Kidney epithelial cell (primary cell): ENCODE data around the gene SLC26A8. TPM values are rescaled to one million over a fixed set of nuclear protein-coding genes. Genes with fewer than 3 reads are reported as not detected.
A peak's percentile ranks its signal among the peaks of the same experiment; 100 is the strongest.

Source experiments
- DNase-seq: peaks from one replicate; pipeline ENCODE4 v3.0.0-alpha.2; 2010; ENCODE audit warnings: low read depth
- H3K27me3 ChIP-seq: 2 replicates; pipeline ENCODE4 v1.6.0; 2011; ENCODE audit warnings: low read length; ENCODE audit not compliant: control insufficient read depth, insufficient read depth
- H3K36me3 ChIP-seq: 2 replicates; pipeline ENCODE4 v1.5.1; 2011; ENCODE audit warnings: low read length; ENCODE audit not compliant: control insufficient read depth, insufficient read depth
- H3K4me3 ChIP-seq: 2 replicates; pipeline ENCODE4 v1.5.1; 2011; ENCODE audit warnings: low read depth, mild to moderate bottlenecking, control low read depth, low read length
- CTCF ChIP-seq: IDR thresholded peaks from 2 replicates; pipeline ENCODE4 v1.5.1; 2011; ENCODE audit warnings: mild to moderate bottlenecking, moderate library complexity, low read length, control low read depth, inconsistent platforms; ENCODE audit not compliant: insufficient read depth, poor library complexity, severe bottlenecking
- total RNA-seq: library from RNA; depleted of rRNA; stranded (reverse); fragments of >200 nt; gene quantifications from 2 replicates; pipeline ENCODE4 v1.2.3, GENCODE V29; 2015

The SLC26A8 gene
- total RNA-seq, 1 donor from 2014 or later: not detected

- Histone ChIP-seq H3K27me3 (no peaks in the 10 kb centered on the region), H3K36me3 (no peaks in the 10 kb centered on the region), H3K4me3 (no peak overlapping the region)
- no peak for TF ChIP-seq CTCF
- DNase-seq: no peak
Measured at GRCh38 chr6:35962779-35963560, 61.5 kb downstream of the SLC26A8 start.

- Histone ChIP-seq H3K27me3 (no peaks in the 10 kb centered on the region), H3K36me3 (no peaks in the 10 kb centered on the region), H3K4me3 (no peak overlapping the region)
- no peak for DNase-seq
- no peak for TF ChIP-seq CTCF
Measured at GRCh38 chr6:35960187-35960586, 64.3 kb downstream of the SLC26A8 start.

GRCh38 chr6:35955970-35956369, 68.5 kb downstream of the SLC26A8 start:
- Histone ChIP-seq H3K27me3 (no peaks in the 10 kb centered on the region), H3K36me3 (no peaks in the 10 kb centered on the region)

GRCh38 chr6:35955521-35955920, 68.9 kb downstream of the SLC26A8 start:
- no peak for DNase-seq
- Histone ChIP-seq H3K36me3 (no peaks in the 10 kb centered on the region), H3K27me3 (no peaks in the 10 kb centered on the region), H3K4me3 (no peak overlapping the region)
- no peak for TF ChIP-seq CTCF

More at GRCh38 chr6:35955970-35956369, 68.5 kb downstream of the SLC26A8 start:
- peak; percentile 20 for TF ChIP-seq CTCF
- H3K4me3 ChIP-seq: no peak overlapping the region
- no peak for DNase-seq

GRCh38 chr6:35955071-35955470, 69.4 kb downstream of the SLC26A8 start:
- no peaks in the 10 kb centered on the region for H3K27me3 ChIP-seq
- no peaks in the 10 kb centered on the region for H3K36me3 ChIP-seq
- TF ChIP-seq CTCF: no peak
- H3K4me3 ChIP-seq: no peak overlapping the region
- DNase-seq: no peak

- no peak for DNase-seq
- H3K36me3 ChIP-seq: no peaks in the 10 kb centered on the region
- no peak for TF ChIP-seq CTCF
- H3K27me3 ChIP-seq: no peaks in the 10 kb centered on the region
- no peak overlapping the region for H3K4me3 ChIP-seq
Measured at GRCh38 chr6:35954333-35954732, 70.1 kb downstream of the SLC26A8 start.
